HEK293 (cell line): ENCODE data around the gene RBM10.

ENCODE experiments used
- CTCF ChIP-seq: fragments of 450-650 bp; formaldehyde crosslinking; IDR thresholded peaks from 2 replicates; pipeline ENCODE4 v1.5.1; 2016; ENCODE audit warnings: missing biosample characterization, missing genetic modification characterization
- REST ChIP-seq: fragments of 450-650 bp; formaldehyde crosslinking; IDR thresholded peaks from 2 replicates; pipeline ENCODE4 v1.5.1; 2016; ENCODE audit warnings: missing biosample characterization, missing genetic modification characterization
- TCF7L2 ChIP-seq: IDR thresholded peaks from 2 replicates; pipeline ENCODE4 v1.6.1; 2011; ENCODE audit warnings: low read depth, mild to moderate bottlenecking, inconsistent platforms, low read length, moderate library complexity, borderline replicate concordance
- YY1 ChIP-seq: fragments of 450-650 bp; formaldehyde crosslinking; IDR thresholded peaks from 2 replicates; pipeline ENCODE4 v1.5.1; 2018; ENCODE audit warnings: missing biosample characterization, missing genetic modification characterization
- ZBTB11 ChIP-seq: fragments of 450-650 bp; formaldehyde crosslinking; conservative IDR thresholded peaks from 2 replicates; pipeline ENCODE4 v1.5.1; 2016; ENCODE audit warnings: low read depth, missing biosample characterization, missing genetic modification characterization
- ZNF19 ChIP-seq: fragments of 450-650 bp; formaldehyde crosslinking; IDR thresholded peaks from 2 replicates; pipeline ENCODE4; 2016; ENCODE audit warnings: missing biosample characterization, missing genetic modification characterization, low read depth
- ZNF48 ChIP-seq: fragments of 450-650 bp; formaldehyde crosslinking; IDR thresholded peaks from 2 replicates; pipeline ENCODE4 v1.5.1; 2016; ENCODE audit warnings: missing biosample characterization, missing genetic modification characterization
- ZNF549 ChIP-seq: fragments of 450-650 bp; IDR thresholded peaks from 2 replicates; pipeline ENCODE4 v1.5.1; 2018; ENCODE audit warnings: missing biosample characterization, missing genetic modification characterization, mild to moderate bottlenecking, inconsistent platforms, moderate library complexity
- ZNF555 ChIP-seq: fragments of 450-650 bp; formaldehyde crosslinking; conservative IDR thresholded peaks from 2 replicates; pipeline ENCODE4 v1.5.1; 2017; ENCODE audit warnings: missing biosample characterization, mild to moderate bottlenecking, missing genetic modification characterization, inconsistent platforms
- ZNF768 ChIP-seq: fragments of 450-650 bp; formaldehyde crosslinking; IDR thresholded peaks from 2 replicates; pipeline ENCODE4 v1.5.1; 2018; ENCODE audit warnings: missing biosample characterization, mild to moderate bottlenecking, missing genetic modification characterization
- ZSCAN4 ChIP-seq: fragments of 450-650 bp; formaldehyde crosslinking; IDR thresholded peaks from 2 replicates; pipeline ENCODE4 v1.5.1; 2017; ENCODE audit warnings: missing biosample characterization, missing genetic modification characterization

- TF ChIP-seq ZNF549 = no peak
- no peak for TF ChIP-seq REST
- no peak for TF ChIP-seq ZBTB11 (tag by site-specific recombination)
- TF ChIP-seq TCF7L2 = no peak
- no peak for TF ChIP-seq CTCF
- TF ChIP-seq YY1 (tag by site-specific recombination) = no peak
- TF ChIP-seq ZNF48 (tag by site-specific recombination) = no peak
- no peak for TF ChIP-seq ZNF19 (tag by site-specific recombination)
- no peak for TF ChIP-seq ZNF555 (tag by site-specific recombination)
- TF ChIP-seq ZNF768 (tag by site-specific recombination) = no peak
- no peak for TF ChIP-seq ZSCAN4 (tag by site-specific recombination)
Observed at GRCh38 chrX:47184486-47184885, 39.5 kb downstream of the RBM10 start.
